Mucosa of rectum (tissue), 2 donors: ENCODE measurements around the gene TBXAS1.
"Not testable (repeated sequence)": the region's sequence is repeated elsewhere in the genome, so short reads cannot be mapped to it uniquely, and the experiment has no call there.

ENCODE experiments used
- H3K27ac ChIP-seq, 2 donors: one replicate each; pipeline ENCODE4 v1.7.0; 2013; ENCODE audit warnings: inconsistent platforms in 2 of 2, low read depth in 2 of 2, low read length in 2 of 2
- H3K27me3 ChIP-seq, 2 donors: one replicate each; pipeline ENCODE4 v1.7.0; 2013; ENCODE audit warnings: low read length in 2 of 2; ENCODE audit not compliant: control insufficient read depth in 2 of 2, insufficient read depth in 2 of 2
- H3K36me3 ChIP-seq, 2 donors: one replicate each; pipeline ENCODE4 v1.7.0; 2013; ENCODE audit warnings: low read length in 2 of 2; ENCODE audit not compliant: control insufficient read depth in 2 of 2, insufficient read depth in 2 of 2
- H3K4me1 ChIP-seq, 2 donors: one replicate each; pipeline ENCODE4 v1.7.0; 2013; ENCODE audit warnings: low read length in 2 of 2, mild to moderate bottlenecking in 1 of 2; ENCODE audit not compliant: control insufficient read depth in 2 of 2, insufficient read depth in 2 of 2
- H3K4me3 ChIP-seq, 2 donors: one replicate each; pipeline ENCODE4 v1.7.0; 2013; ENCODE audit warnings: low read length in 2 of 2
- H3K9ac ChIP-seq, 2 donors: one replicate each; pipeline ENCODE4 v1.7.0; 2013; ENCODE audit warnings: low read length in 2 of 2, low read depth in 1 of 2, mild to moderate bottlenecking in 1 of 2
- H3K9me3 ChIP-seq, 2 donors: one replicate each; pipeline ENCODE4 v1.7.0; 2013; ENCODE audit warnings: low read length in 2 of 2; ENCODE audit not compliant: control insufficient read depth in 2 of 2
- donor health status: healthy.
- donor health status: Normal muscosa, but diverticular disease.

TBXAS1 gene

DNA sequence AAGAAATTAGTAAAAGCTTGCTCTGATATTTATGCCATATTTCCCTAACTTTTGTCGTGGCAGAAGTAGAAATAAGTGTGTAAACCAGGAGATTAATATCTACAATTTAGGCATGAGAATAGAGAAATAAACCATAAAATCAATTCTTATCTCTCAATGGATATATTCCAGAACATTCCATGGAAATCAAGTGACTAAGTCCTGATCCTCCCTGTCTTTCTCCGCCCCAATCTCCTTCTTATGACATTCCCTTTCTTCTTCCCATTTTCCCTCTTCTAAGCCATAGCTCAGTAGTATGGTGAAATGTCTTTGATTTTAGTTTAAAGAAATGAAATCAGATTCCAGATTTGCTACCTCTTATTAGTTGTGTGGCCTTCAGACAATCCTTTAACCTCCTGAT, 88.8 kb downstream of the TBXAS1 start:
- H3K9ac ChIP-seq = no peak overlapping the region
- H3K27me3 ChIP-seq = no peaks in the 10 kb centered on the region
- no peak overlapping the region for H3K4me3 ChIP-seq
- H3K4me1 ChIP-seq = peaks cover 0 to 5% of the 10 kb centered on the region in 2 donors
- no peaks in the 10 kb centered on the region for H3K36me3 ChIP-seq
- no peak overlapping the region for H3K27ac ChIP-seq
- H3K9me3 ChIP-seq = no peaks in the 10 kb centered on the region

- Histone ChIP-seq H3K27me3 (no peaks in the 10 kb centered on the region), H3K4me1 (peaks cover 0 to 5% of the 10 kb centered on the region in 2 donors), H3K9ac (no peak overlapping the region), H3K9me3 (no peaks in the 10 kb centered on the region), H3K4me3 (no peak overlapping the region), H3K36me3 (no peaks in the 10 kb centered on the region), H3K27ac (no peak overlapping the region)
Observed at GRCh38 chr7:139918480-139918879, 89.4 kb downstream of the TBXAS1 start.

- Histone ChIP-seq H3K4me1 (no peaks in the 10 kb centered on the region), H3K4me3 (no peak overlapping the region), H3K9ac (no peak overlapping the region), H3K27me3 (no peaks in the 10 kb centered on the region), H3K27ac (no peak overlapping the region), H3K9me3 (no peaks in the 10 kb centered on the region), H3K36me3 (no peaks in the 10 kb centered on the region)
Observed at GRCh38 chr7:139923090-139923489, 94.0 kb downstream of the TBXAS1 start.

- Histone ChIP-seq H3K4me3 (no peak overlapping the region), H3K9me3 (no peaks in the 10 kb centered on the region), H3K9ac (no peak overlapping the region), H3K36me3 (no peaks in the 10 kb centered on the region), H3K4me1 (no peaks in the 10 kb centered on the region), H3K27ac (no peak overlapping the region), H3K27me3 (no peaks in the 10 kb centered on the region)
Observed at GRCh38 chr7:139924461-139924860, 95.4 kb downstream of the TBXAS1 start.

DNA sequence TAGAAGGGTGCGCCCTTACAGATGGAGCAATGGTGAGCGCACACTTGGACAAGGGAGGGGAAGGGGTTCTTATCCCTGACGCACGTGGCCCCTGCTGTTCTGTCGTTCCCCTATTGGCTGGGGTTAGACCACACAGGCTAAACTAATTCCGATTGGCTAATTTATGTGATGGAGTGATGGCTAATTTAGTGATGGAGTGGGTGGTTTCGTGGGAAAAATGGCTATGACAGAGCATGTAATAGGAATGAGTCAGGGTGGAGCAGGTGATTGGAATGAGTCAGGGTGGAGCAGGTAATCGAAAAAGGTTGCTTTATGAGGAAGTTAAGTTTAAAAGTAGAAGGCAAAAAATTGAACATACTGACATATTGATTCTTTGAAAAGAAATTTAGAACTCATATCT, 100.2 kb downstream of the TBXAS1 start:
- H3K9me3 ChIP-seq, H3K27me3 ChIP-seq, H3K27ac ChIP-seq: not testable (repeated sequence)

GRCh38 chr7:139930286-139930965, 101.4 kb downstream of the TBXAS1 start:
- no peaks in the 10 kb centered on the region for H3K9me3 ChIP-seq
- no peak overlapping the region for H3K27ac ChIP-seq
- no peak overlapping the region for H3K4me3 ChIP-seq
- no peaks in the 10 kb centered on the region for H3K27me3 ChIP-seq
- no peak overlapping the region for H3K9ac ChIP-seq
- no peaks in the 10 kb centered on the region for H3K4me1 ChIP-seq
- no peaks in the 10 kb centered on the region for H3K36me3 ChIP-seq

More for the DNA sequence above, 100.2 kb downstream of the TBXAS1 start:
- not testable (repeated sequence) for H3K4me1 ChIP-seq, H3K4me3 ChIP-seq, H3K36me3 ChIP-seq, H3K9ac ChIP-seq

GRCh38 chr7:139931190-139931934, 102.3 kb downstream of the TBXAS1 start:
- Histone ChIP-seq H3K27me3 (no peaks in the 10 kb centered on the region), H3K9ac (no peak overlapping the region), H3K4me1 (no peaks in the 10 kb centered on the region), H3K36me3 (no peaks in the 10 kb centered on the region), H3K4me3 (no peak overlapping the region), H3K27ac (no peak overlapping the region), H3K9me3 (no peaks in the 10 kb centered on the region)

GRCh38 chr7:139932531-139932930, 103.5 kb downstream of the TBXAS1 start:
- Histone ChIP-seq H3K9me3 (no peaks in the 10 kb centered on the region), H3K36me3 (no peaks in the 10 kb centered on the region), H3K4me1 (no peaks in the 10 kb centered on the region), H3K4me3 (no peak overlapping the region), H3K27ac (no peak overlapping the region), H3K9ac (no peak overlapping the region), H3K27me3 (no peaks in the 10 kb centered on the region)

- Histone ChIP-seq H3K4me3 (no peak overlapping the region), H3K27me3 (no peaks in the 10 kb centered on the region), H3K36me3 (no peaks in the 10 kb centered on the region), H3K9me3 (no peaks in the 10 kb centered on the region), H3K9ac (no peak overlapping the region), H3K27ac (no peak overlapping the region), H3K4me1 (no peaks in the 10 kb centered on the region)
Observed at GRCh38 chr7:139936760-139937310, 107.8 kb downstream of the TBXAS1 start.

- Histone ChIP-seq H3K4me3 (no peak overlapping the region), H3K27ac (no peak overlapping the region), H3K9ac (no peak overlapping the region), H3K36me3 (no peaks in the 10 kb centered on the region), H3K4me1 (no peaks in the 10 kb centered on the region), H3K9me3 (no peaks in the 10 kb centered on the region), H3K27me3 (no peaks in the 10 kb centered on the region)
Observed at GRCh38 chr7:139937715-139938114, 108.7 kb downstream of the TBXAS1 start.
